K562 (cell line): ENCODE results near the gene MGAT5. TPM values are rescaled to one million over a fixed set of nuclear protein-coding genes. Genes with fewer than 3 reads are reported as not detected.

Source experiments
- ATAC-seq: fragments of 200-7000 bp; cut with Tn5 transposase; 3 replicates; pipeline ENCODE4 v1.9.1; 2020; ENCODE audit warnings: moderate library complexity
- BruUV-seq: library from RNA; stranded (reverse); fragments of 400-500 nt; replicated peaks from 2 replicates; lab custom pipeline; 2021; lab: Mats Ljungman, UMichigan
- CTCF ChIA-PET: fragments of 300-600 bp; formaldehyde crosslinking; extraction: SDS; loops from one replicate; lab custom pipeline; 2021; ENCODE audit warnings: low intra/inter-chr PET ratio; lab: Yijun Ruan, JAX
- POLR2A ChIA-PET: fragments of 300-600, 350-650 bp; sonication (Branson Sonifier 250); formaldehyde crosslinking; extraction: SDS; loops from one replicate; lab custom pipeline; 2021; ENCODE audit warnings: antibody characterized with exemption, inconsistent platforms; lab: Yijun Ruan, JAX
- DNase-seq, 4 experiments: peaks; one replicate each; pipeline versions ENCODE4 v3.0.0 to v3.0.0-alpha.2; 2011 to 2018; ENCODE audit warnings: low spot score in 3 of 4, mixed read lengths in 3 of 4; ENCODE audit errors: extremely low read depth in 1 of 4
- FAIRE-seq: peaks from 2 replicates; lab custom pipeline; 2011; peaks lifted over from hg19 to GRCh38; lab: Jason Lieb, UNC
- H2AFZ ChIP-seq: 2 replicates; pipeline ENCODE4 v1.6.0; 2011; ENCODE audit warnings: low read depth, low read length, control low read depth, inconsistent platforms
- H3K27ac ChIP-seq: fragments of 200-600 bp; 3 replicates; pipeline ENCODE4 v1.8.0; 2011; ENCODE audit warnings: low read depth, mild to moderate bottlenecking, control low read depth, inconsistent platforms, low read length, moderate library complexity, mixed read lengths; ENCODE audit errors: extremely low read depth
- H3K27me3 ChIP-seq, 2 experiments: fragments of 300-600 bp in 1 of 2; 2 replicates in 1 of 2; 3 replicates in 1 of 2; pipeline versions ENCODE4 v1.6.0 to v1.8.0; 2011; ENCODE audit warnings: inconsistent platforms in 2 of 2, low read length in 2 of 2, mild to moderate bottlenecking in 1 of 2, mixed read lengths in 1 of 2, moderate library complexity in 1 of 2; ENCODE audit not compliant: control insufficient read depth in 2 of 2, insufficient read depth in 2 of 2
- H3K36me3 ChIP-seq: fragments of 300-600 bp; 3 replicates; pipeline ENCODE4 v1.8.0; 2011; ENCODE audit warnings: mild to moderate bottlenecking, low read length, inconsistent platforms; ENCODE audit not compliant: control insufficient read depth, insufficient read depth
- H3K4me1 ChIP-seq, 2 experiments: fragments of 200-600 bp in 1 of 2; replicated peaks in 1 of 2; 2 replicates in 1 of 2; 3 replicates in 1 of 2; pipeline versions ENCODE4 v1.5.1 to v1.8.0; 2011; ENCODE audit warnings: inconsistent platforms in 2 of 2, low read length in 2 of 2, mild to moderate bottlenecking in 1 of 2, mixed read lengths in 1 of 2, moderate library complexity in 1 of 2; ENCODE audit not compliant: control insufficient read depth in 2 of 2, insufficient read depth in 2 of 2
- H3K4me2 ChIP-seq: 2 replicates; pipeline ENCODE4 v1.6.1; 2011; ENCODE audit warnings: low read length, control low read depth, inconsistent platforms, mixed read lengths; ENCODE audit not compliant: insufficient read depth
- H3K4me3 ChIP-seq: fragments of 200-600 bp; sonication (generic), shearing (Covaris generic); 2 replicates; pipeline ENCODE4 v1.5.1; 2016; ENCODE audit warnings: control low read depth, inconsistent platforms
- H3K79me2 ChIP-seq: fragments of 200-600 bp; 3 replicates; pipeline ENCODE4 v1.8.0; 2011; ENCODE audit warnings: low read length, inconsistent platforms; ENCODE audit not compliant: control insufficient read depth, insufficient read depth
- H3K9ac ChIP-seq, 2 experiments: 2 replicates each; pipeline versions ENCODE4 v1.6.0 to v1.6.1; 2011; ENCODE audit warnings: low read depth in 2 of 2, low read length in 2 of 2, control low read depth in 1 of 2, inconsistent platforms in 1 of 2, mild to moderate bottlenecking in 1 of 2, mixed read lengths in 1 of 2; ENCODE audit not compliant: insufficient read depth in 1 of 2
- H3K9me1 ChIP-seq: one replicate; pipeline ENCODE4 v1.6.0; 2011; ENCODE audit warnings: inconsistent platforms, mild to moderate bottlenecking, low read length, moderate library complexity; ENCODE audit not compliant: control insufficient read depth, insufficient read depth
- H3K9me3 ChIP-seq: replicated peaks from 2 replicates; pipeline ENCODE4 v1.5.1; 2011; ENCODE audit warnings: low read depth, low read length, inconsistent platforms; ENCODE audit not compliant: control insufficient read depth, insufficient read depth
- H4K20me1 ChIP-seq: replicated peaks from 2 replicates; pipeline ENCODE4 v1.6.1; 2011; ENCODE audit warnings: low read length, inconsistent platforms, mixed read lengths; ENCODE audit not compliant: control insufficient read depth, insufficient read depth
- ARHGAP35 ChIP-seq: fragments of 450-650 bp; IDR thresholded peaks from 2 replicates; pipeline ENCODE4 v1.6.1; 2018; ENCODE audit not compliant: partially characterized antibody
- MECOM ChIP-seq: fragments of 250-450 bp; sonication (Bioruptor Pico); IDR thresholded peaks from 2 replicates; pipeline ENCODE4 v1.8.0; 2022; ENCODE audit warnings: inconsistent platforms
- PPARD ChIP-seq: fragments of 250-450 bp; sonication (Bioruptor Pico); IDR thresholded peaks from 2 replicates; pipeline ENCODE4 v1.8.0; 2022; ENCODE audit warnings: inconsistent platforms, mild to moderate bottlenecking, moderate library complexity
- TEAD1 ChIP-seq, 2 experiments: fragments of 450-650 bp in 1 of 2; sonication (generic) in 1 of 2; formaldehyde crosslinking; IDR thresholded peaks; 2 replicates each; pipeline versions ENCODE4 v1.4.0 to v1.8.0; 2020 to 2022; ENCODE audit warnings: mild to moderate bottlenecking in 2 of 2, missing genetic modification reagents in 1 of 2
- ZKSCAN1 ChIP-seq: fragments of 150-350 bp; IDR thresholded peaks from 2 replicates; pipeline ENCODE4 v1.6.1; 2016; ENCODE audit warnings: low read depth, low read length
- WGBS: fragments of 100-300 bp; shearing (Covaris generic); methylation state at CpG from one replicate; pipeline ENCODE4 v1.1.6; 2016; ENCODE audit warnings: low coverage, mixed read lengths; ENCODE audit not compliant: insufficient coverage; ENCODE audit errors: missing lambda C conversion rate; 5-methylcytosine and 5-hydroxymethylcytosine counted together
- in situ Hi-C: fragments of 300-500 bp; cut with MboI; formaldehyde crosslinking; loops from 4 replicates; pipeline ENCODE4 v1.15.0; 2018; ENCODE audit warnings: inconsistent platforms, mixed read lengths
- intact Hi-C: fragments of 100-400 bp; cut with micrococcal nuclease; formaldehyde crosslinking; loops from 2 replicates; pipeline ENCODE4 v1.14.2; 2022
- polyA plus RNA-seq, 8 experiments: library from polyadenylated mRNA; depleted of rRNA in 4 of 8; stranded (reverse) in 5 of 8; unstranded in 3 of 8; fragments of >200 nt; fragmentation: Nextera tagmentation in 2 of 8; fragmentation: Illumina TruSeq in 1 of 8; extraction: Ambion mirVana in 2 of 8; extraction: Trizol in 1 of 8; gene quantifications; 2 replicates each; pipeline versions ENCODE4 v1.2.1 to v1.2.3, GENCODE V29; 2011 to 2014; ENCODE audit warnings: inconsistent platforms in 1 of 8, missing spikeins in 1 of 8
- total RNA-seq, 7 experiments: library from RNA; depleted of rRNA in 6 of 7; stranded (reverse); fragments of >200 nt in 6 of 7; fragmentation: Illumina TruSeq in 2 of 7; extraction: Trizol in 2 of 7; gene quantifications; 2 replicates each; pipeline versions ENCODE4 v1.2.1 to v1.2.3, GENCODE V29; 2011 to 2021; ENCODE audit warnings: low replicate concordance in 1 of 7
- TF ChIP-seq, protein P1 (sequence below): fragments of 250-450 bp; sonication (Bioruptor Pico); IDR thresholded peaks from 2 replicates; pipeline ENCODE4 v1.5.0; 2020; ENCODE audit warnings: mild to moderate bottlenecking

Gene MGAT5
- total and polyA plus RNA-seq, 9 of the 15 experiments (the other 6 are each of a cell fraction or from before 2014, with no cell fraction given) = 1.6 to 18.6 (median 11.1) TPM

DNA sequence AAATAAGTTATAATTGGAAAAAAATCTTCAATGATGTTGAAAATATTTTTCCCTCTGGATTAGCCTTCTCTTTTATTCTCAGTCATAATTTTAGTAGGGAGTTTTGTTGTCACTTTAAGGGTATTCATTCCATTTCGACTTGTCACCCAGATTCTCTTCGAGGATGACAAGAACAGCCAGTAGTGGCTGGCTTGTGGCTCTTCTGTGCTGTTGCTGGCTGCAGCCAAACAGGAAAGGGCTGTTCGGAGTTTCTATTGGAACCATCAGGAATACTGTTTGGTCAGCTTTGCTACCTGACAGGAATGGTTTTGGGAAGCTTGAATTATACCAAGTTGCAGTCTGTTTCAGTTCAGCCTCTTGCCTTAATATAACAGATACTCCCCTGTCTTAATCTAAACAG lies 41.6 kb downstream of the MGAT5 start:
- Histone ChIP-seq H3K4me1 (no peaks in the 10 kb centered on the region), H3K9me3 (no peaks in the 10 kb centered on the region), H4K20me1 (no peaks in the 10 kb centered on the region), H3K9ac (no peak overlapping the region), H3K27me3 (no peaks in the 10 kb centered on the region), H3K9me1 (no peaks in the 10 kb centered on the region), H3K4me2 (no peak overlapping the region), H3K27ac (no peak overlapping the region), H3K36me3 (no peaks in the 10 kb centered on the region), H3K4me3 (no peak overlapping the region), H3K79me2 (no peaks in the 10 kb centered on the region), H2AFZ (no peak overlapping the region)
- no TSS peak for BruUV-seq
- in situ Hi-C loops (no loop called here), intact Hi-C loops (no loop called here)
- no peak for DNase-seq
- CTCF ChIA-PET = no interaction called here
- ATAC-seq = no peak
- FAIRE-seq = no peak
- 38% methylated on average over 3 of the region's 3 CpGs for WGBS
- TF ChIP-seq, protein P1, sequence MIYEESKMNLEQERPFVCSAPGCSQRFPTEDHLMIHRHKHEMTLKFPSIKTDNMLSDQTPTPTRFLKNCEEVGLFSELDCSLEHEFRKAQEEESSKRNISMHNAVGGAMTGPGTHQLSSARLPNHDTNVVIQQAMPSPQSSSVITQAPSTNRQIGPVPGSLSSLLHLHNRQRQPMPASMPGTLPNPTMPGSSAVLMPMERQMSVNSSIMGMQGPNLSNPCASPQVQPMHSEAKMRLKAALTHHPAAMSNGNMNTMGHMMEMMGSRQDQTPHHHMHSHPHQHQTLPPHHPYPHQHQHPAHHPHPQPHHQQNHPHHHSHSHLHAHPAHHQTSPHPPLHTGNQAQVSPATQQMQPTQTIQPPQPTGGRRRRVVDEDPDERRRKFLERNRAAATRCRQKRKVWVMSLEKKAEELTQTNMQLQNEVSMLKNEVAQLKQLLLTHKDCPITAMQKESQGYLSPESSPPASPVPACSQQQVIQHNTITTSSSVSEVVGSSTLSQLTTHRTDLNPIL (CRISPR knock-in tag) = no peak
- no peak for TF ChIP-seq PPARD (CRISPR knock-in tag)
- TF ChIP-seq ZKSCAN1 = no peak
- TF ChIP-seq ARHGAP35 = no peak
- no peak for TF ChIP-seq MECOM (CRISPR knock-in tag)
- TF ChIP-seq TEAD1 (CRISPR knock-in tag; IDR thresholded peaks at IDR 0.05) = no peak
- POLR2A ChIA-PET = interaction anchor here (0.6 to 0.7 kb wide), 2 partner anchors 364 to 553 kb away, joined by 3 read pairs; no protein-coding TSS in a partner anchor
